ENCODE results near the gene ZCCHC7.
"Not testable (repeated sequence)": the region's sequence is repeated elsewhere in the genome, so short reads cannot be mapped to it uniquely, and the experiment has no call there.

Gene ZCCHC7

DNA sequence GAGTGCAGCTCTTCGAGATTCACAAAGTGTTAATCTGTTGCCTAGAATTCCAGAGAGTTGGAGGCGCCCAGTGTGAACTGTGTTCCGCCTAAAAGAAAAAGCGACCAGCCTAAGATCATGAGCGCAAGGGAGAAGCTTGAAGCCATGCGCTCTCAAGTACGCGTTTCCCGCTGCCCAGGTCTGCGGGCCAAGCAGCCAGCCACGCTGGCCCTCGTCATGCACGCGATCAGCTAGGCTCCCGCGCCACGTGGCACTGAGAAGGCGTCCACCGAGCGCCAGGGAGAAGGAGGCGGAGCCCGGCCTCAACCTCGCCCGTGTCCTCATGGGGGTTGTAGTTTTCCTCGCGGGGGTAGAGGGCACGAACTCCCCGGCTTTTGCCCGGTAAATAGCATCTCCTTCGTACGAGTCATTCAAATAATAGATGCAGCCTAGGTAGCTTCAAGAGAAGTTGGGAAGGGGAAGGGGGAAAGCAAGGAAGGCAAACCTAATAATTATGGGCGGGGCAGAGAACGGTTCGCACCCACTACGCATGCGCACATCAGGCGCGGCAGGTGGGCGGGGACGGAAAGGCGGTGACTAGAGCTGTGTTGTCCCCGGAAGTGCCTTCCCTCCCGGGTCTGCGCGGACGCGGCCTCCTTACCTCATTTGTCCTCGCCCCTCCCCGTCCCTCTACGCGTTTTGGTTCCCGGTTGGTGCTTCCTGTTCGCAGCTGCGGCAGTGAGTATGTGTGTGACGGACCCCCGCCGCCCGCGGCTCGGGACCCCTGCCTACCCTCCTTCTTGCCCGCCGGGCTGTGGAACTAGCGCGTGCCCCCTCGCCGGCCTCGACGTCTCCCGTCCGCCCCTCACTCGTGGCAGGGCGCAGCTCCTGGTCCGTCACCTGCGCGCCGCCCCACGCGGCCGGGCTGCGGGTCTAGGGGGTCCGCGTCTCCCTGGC is at the start of gene ZCCHC7:
Gene ZCCHC7, plus strand, starts transcription at position 668 of the 936 bp plus-strand sequence.
- no peaks in the 10 kb centered on the region for H3K27me3 ChIP-seq (ENCODE audit: control insufficient read depth, insufficient read depth, low read length)

DNA sequence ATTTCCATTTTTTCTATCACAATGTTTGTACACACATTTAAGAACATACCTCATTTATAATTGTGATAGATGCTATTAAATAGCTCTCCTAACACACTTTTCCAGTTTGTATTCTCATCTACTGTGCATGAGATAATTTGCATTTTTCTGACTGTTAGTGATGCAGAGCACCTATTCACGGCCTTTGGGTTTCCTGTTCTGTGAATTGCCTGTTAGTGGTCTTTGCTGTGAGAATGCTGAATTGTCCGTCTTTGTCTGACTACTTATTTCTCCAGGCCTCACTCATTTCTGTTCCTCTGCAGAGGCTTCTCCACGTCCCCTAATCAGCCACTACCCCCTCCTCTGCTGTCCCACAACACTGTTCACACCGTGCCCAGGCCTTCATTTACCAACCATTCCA is 45.6 kb upstream of the ZCCHC7 start:
- H3K4me1 ChIP-seq (ENCODE audit: control insufficient read depth, insufficient read depth, low read length); H3K4me3 ChIP-seq (ENCODE audit: low read length); H3K36me3 ChIP-seq (ENCODE audit: control insufficient read depth, insufficient read depth, low read length); H3K9me3 ChIP-seq (ENCODE audit: control insufficient read depth, low read length); H3K27me3 ChIP-seq (ENCODE audit: control insufficient read depth, insufficient read depth, low read length); H3K9ac ChIP-seq (ENCODE audit: low read length): not testable (repeated sequence)

More for the DNA sequence above, at the start of gene ZCCHC7:
- H3K4me1 ChIP-seq (ENCODE audit: control insufficient read depth, insufficient read depth, low read length), result peaks cover 6% of the 10 kb centered on the region
- H3K9me3 ChIP-seq (ENCODE audit: control insufficient read depth, low read length), result no peaks in the 10 kb centered on the region
- no peaks in the 10 kb centered on the region for H3K36me3 ChIP-seq (ENCODE audit: control insufficient read depth, insufficient read depth, low read length)
- H3K9ac ChIP-seq (ENCODE audit: low read length), result peak within 1 kb of the TSS; percentile 95
- peak within 1 kb of the TSS; percentile 56 for H3K4me3 ChIP-seq (ENCODE audit: low read length)

GRCh38 chr9:37079370-37080164 is 40.8 kb upstream of the ZCCHC7 start:
- Histone ChIP-seq H3K9ac (ENCODE audit: low read length) (peak overlapping the region; percentile 98), H3K36me3 (ENCODE audit: control insufficient read depth, insufficient read depth, low read length) (no peaks in the 10 kb centered on the region), H3K27me3 (ENCODE audit: control insufficient read depth, insufficient read depth, low read length) (no peaks in the 10 kb centered on the region), H3K9me3 (ENCODE audit: control insufficient read depth, low read length) (no peaks in the 10 kb centered on the region), H3K4me1 (ENCODE audit: control insufficient read depth, insufficient read depth, low read length) (no peaks in the 10 kb centered on the region), H3K4me3 (ENCODE audit: low read length) (peak overlapping the region; percentile 77)

DNA sequence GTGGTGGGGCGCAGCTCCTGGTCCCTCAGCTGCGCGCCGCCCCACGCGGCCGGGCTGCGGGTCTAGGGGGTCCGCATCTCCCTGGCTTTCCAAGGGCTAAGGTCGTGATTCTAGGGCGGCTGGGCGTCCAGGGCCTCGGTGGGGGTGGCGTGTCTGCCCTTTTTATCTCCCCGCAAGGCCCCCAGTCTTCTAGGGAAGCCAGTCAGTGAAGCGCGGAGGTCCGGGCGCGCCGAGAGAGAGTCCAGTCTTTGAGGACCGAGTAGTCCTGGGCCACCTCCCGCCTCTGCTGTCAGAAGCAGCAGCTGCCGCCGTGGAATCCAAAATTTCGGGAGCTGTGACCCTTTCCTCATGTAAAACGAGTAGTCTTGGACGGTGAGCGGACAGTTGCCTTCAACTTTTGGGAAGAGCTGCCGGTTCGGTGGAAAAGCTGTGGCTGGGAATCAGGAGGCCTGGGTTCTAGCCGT is 40.2 kb upstream of the ZCCHC7 start:
- peak overlapping the region; percentile 98 for H3K9ac ChIP-seq (ENCODE audit: low read length)
- not testable (repeated sequence) for H3K27me3 ChIP-seq (ENCODE audit: control insufficient read depth, insufficient read depth, low read length); H3K4me1 ChIP-seq (ENCODE audit: control insufficient read depth, insufficient read depth, low read length); H3K36me3 ChIP-seq (ENCODE audit: control insufficient read depth, insufficient read depth, low read length); H3K9me3 ChIP-seq (ENCODE audit: control insufficient read depth, low read length)
- H3K4me3 ChIP-seq (ENCODE audit: low read length), result peak overlapping the region; percentile 77

DNA sequence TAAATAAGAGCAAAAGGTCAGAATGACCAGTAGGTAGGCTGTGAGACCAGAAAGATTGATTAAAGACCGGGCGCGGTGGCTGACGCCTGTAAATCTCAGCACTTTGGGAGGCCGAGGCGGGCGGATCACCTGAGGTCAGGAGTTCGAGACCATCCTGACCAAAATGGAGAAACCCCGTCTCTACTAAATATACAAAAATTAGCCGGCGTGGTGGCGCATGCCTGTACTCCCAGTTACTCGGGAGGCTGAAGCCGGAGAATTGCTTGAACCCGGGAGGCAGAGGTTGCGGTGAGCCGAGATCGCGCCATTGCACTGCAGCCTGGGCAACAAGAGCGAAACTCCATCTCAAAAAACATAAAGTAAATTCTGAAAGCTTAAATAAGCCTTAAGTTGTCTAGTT is 38.9 kb upstream of the ZCCHC7 start:
- not testable (repeated sequence) for H3K4me1 ChIP-seq (ENCODE audit: control insufficient read depth, insufficient read depth, low read length); H3K9me3 ChIP-seq (ENCODE audit: control insufficient read depth, low read length); H3K27me3 ChIP-seq (ENCODE audit: control insufficient read depth, insufficient read depth, low read length); H3K36me3 ChIP-seq (ENCODE audit: control insufficient read depth, insufficient read depth, low read length); H3K9ac ChIP-seq (ENCODE audit: low read length); H3K4me3 ChIP-seq (ENCODE audit: low read length)

- Histone ChIP-seq H3K4me1 (ENCODE audit: control insufficient read depth, insufficient read depth, low read length) (no peaks in the 10 kb centered on the region), H3K9ac (ENCODE audit: low read length) (no peak overlapping the region)
Observed at GRCh38 chr9:37082214-37082765, 38.1 kb upstream of the ZCCHC7 start.

GRCh38 chr9:37083654-37084053 is 36.7 kb upstream of the ZCCHC7 start:
- Histone ChIP-seq H3K4me1 (ENCODE audit: control insufficient read depth, insufficient read depth, low read length) (no peaks in the 10 kb centered on the region), H3K27me3 (ENCODE audit: control insufficient read depth, insufficient read depth, low read length) (no peaks in the 10 kb centered on the region)

More at GRCh38 chr9:37082214-37082765, 38.1 kb upstream of the ZCCHC7 start:
- Histone ChIP-seq H3K9me3 (ENCODE audit: control insufficient read depth, low read length) (no peaks in the 10 kb centered on the region), H3K4me3 (ENCODE audit: low read length) (no peak overlapping the region), H3K27me3 (ENCODE audit: control insufficient read depth, insufficient read depth, low read length) (no peaks in the 10 kb centered on the region), H3K36me3 (ENCODE audit: control insufficient read depth, insufficient read depth, low read length) (no peaks in the 10 kb centered on the region)

GRCh38 chr9:37085233-37085632 is 35.1 kb upstream of the ZCCHC7 start:
- no peaks in the 10 kb centered on the region for H3K36me3 ChIP-seq (ENCODE audit: control insufficient read depth, insufficient read depth, low read length)
- no peaks in the 10 kb centered on the region for H3K27me3 ChIP-seq (ENCODE audit: control insufficient read depth, insufficient read depth, low read length)
- H3K9ac ChIP-seq (ENCODE audit: low read length), result no peak overlapping the region
- no peaks in the 10 kb centered on the region for H3K9me3 ChIP-seq (ENCODE audit: control insufficient read depth, low read length)
- H3K4me3 ChIP-seq (ENCODE audit: low read length), result no peak overlapping the region
- H3K4me1 ChIP-seq (ENCODE audit: control insufficient read depth, insufficient read depth, low read length), result no peaks in the 10 kb centered on the region

More at GRCh38 chr9:37083654-37084053, 36.7 kb upstream of the ZCCHC7 start:
- Histone ChIP-seq H3K9me3 (ENCODE audit: control insufficient read depth, low read length) (no peaks in the 10 kb centered on the region), H3K4me3 (ENCODE audit: low read length) (no peak overlapping the region), H3K36me3 (ENCODE audit: control insufficient read depth, insufficient read depth, low read length) (no peaks in the 10 kb centered on the region), H3K9ac (ENCODE audit: low read length) (no peak overlapping the region)

DNA sequence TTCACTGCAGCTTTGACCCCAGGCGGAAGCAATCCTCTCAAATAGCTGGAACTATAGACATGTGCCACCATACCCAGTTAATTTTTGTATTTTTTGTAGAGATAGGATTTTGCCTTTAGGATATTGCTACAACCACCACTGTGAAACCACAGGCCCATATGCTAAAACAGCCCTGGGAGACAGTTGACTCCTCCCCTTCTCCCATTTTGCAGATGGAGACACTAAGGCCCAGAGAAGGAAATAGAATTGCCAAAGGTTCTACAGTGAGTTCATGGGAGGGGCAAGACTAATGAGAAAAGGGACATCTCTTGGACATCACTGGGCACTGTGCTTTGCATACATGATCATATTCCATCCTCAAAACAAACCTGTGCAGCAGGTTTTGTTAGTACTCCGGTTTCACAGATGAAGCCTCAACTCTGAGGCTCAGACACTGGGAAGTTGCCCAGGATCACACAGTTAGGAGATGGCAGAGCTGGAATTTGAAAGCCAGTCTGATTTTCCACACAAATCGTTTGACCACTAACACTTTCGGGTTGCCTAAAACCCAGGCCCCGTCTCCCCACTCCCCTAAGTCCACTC is 27.6 kb upstream of the ZCCHC7 start:
- not testable (repeated sequence) for H3K4me1 ChIP-seq (ENCODE audit: control insufficient read depth, insufficient read depth, low read length); H3K9me3 ChIP-seq (ENCODE audit: control insufficient read depth, low read length); H3K36me3 ChIP-seq (ENCODE audit: control insufficient read depth, insufficient read depth, low read length); H3K27me3 ChIP-seq (ENCODE audit: control insufficient read depth, insufficient read depth, low read length); H3K9ac ChIP-seq (ENCODE audit: low read length); H3K4me3 ChIP-seq (ENCODE audit: low read length)

DNA sequence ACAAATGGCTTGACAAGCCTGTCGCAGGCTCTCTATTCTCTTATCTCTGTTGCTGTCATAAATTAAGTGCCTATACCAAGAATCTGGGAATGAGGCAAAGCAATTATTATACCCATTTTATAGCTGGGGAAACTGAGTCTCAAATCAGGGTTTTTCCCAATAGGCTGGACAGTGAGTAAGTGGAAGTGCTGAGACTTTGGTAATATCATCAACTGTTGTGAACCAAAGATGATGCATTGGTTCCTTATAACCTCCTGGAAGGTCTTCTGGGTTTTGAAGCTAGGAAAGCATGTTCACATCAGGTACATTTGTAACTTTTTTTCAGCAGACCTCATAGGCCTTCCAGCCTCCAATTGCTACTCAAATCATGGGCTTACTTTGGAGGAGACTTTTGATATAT is 25.6 kb upstream of the ZCCHC7 start:
- H3K9ac ChIP-seq (ENCODE audit: low read length), result no peak overlapping the region
- H3K4me3 ChIP-seq (ENCODE audit: low read length), result no peak overlapping the region
- H3K36me3 ChIP-seq (ENCODE audit: control insufficient read depth, insufficient read depth, low read length), result no peaks in the 10 kb centered on the region
- no peaks in the 10 kb centered on the region for H3K9me3 ChIP-seq (ENCODE audit: control insufficient read depth, low read length)
- H3K27me3 ChIP-seq (ENCODE audit: control insufficient read depth, insufficient read depth, low read length), result no peaks in the 10 kb centered on the region
- no peaks in the 10 kb centered on the region for H3K4me1 ChIP-seq (ENCODE audit: control insufficient read depth, insufficient read depth, low read length)

DNA sequence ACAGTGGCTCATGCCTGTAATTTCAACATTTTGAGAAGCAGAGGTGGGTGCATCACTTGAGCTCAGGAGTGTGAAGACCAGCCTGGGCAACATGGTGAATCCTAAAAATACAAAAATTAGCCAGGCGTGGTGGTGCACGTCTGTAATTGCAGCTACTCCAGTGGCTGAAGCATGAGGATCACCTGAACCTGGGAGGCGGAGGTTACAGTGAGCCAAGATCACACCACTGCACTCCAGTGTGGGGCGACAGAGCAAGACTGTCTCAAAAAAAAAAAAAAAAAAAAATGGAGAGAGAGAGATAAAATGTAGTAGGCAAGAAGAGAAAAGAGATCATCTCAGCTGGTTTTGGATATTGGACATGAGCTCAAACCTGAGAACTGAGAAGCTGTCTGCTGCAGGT is 23.7 kb upstream of the ZCCHC7 start:
- Histone ChIP-seq H3K4me3 (ENCODE audit: low read length) (no peak overlapping the region), H3K27me3 (ENCODE audit: control insufficient read depth, insufficient read depth, low read length) (no peaks in the 10 kb centered on the region), H3K9me3 (ENCODE audit: control insufficient read depth, low read length) (no peaks in the 10 kb centered on the region), H3K36me3 (ENCODE audit: control insufficient read depth, insufficient read depth, low read length) (no peaks in the 10 kb centered on the region), H3K9ac (ENCODE audit: low read length) (no peak overlapping the region), H3K4me1 (ENCODE audit: control insufficient read depth, insufficient read depth, low read length) (no peaks in the 10 kb centered on the region)
